WERI-Rb-1 (cell line): ENCODE measurements around the gene TAAR9.
"Not testable (repeated sequence)": the region's sequence is repeated elsewhere in the genome, so short reads cannot be mapped to it uniquely, and the experiment has no call there.

Experiments used
- DNase-seq: peaks from one replicate; pipeline ENCODE4 v3.0.0-alpha.2; 2020
- H3K27ac ChIP-seq: fragments of 250-450 bp; sonication (Bioruptor Pico); 2 replicates; pipeline ENCODE4 v1.5.1; 2020; ENCODE audit warnings: mild to moderate bottlenecking, moderate library complexity
- H3K27me3 ChIP-seq: fragments of 250-450 bp; sonication (Bioruptor Pico); 2 replicates; pipeline ENCODE4 v1.5.1; 2021; ENCODE audit warnings: mild to moderate bottlenecking, low read depth, moderate library complexity; ENCODE audit not compliant: insufficient read depth, severe bottlenecking
- H3K36me3 ChIP-seq: fragments of 250-450 bp; sonication (Bioruptor Pico); 2 replicates; pipeline ENCODE4 v1.5.1; 2020; ENCODE audit warnings: mild to moderate bottlenecking, moderate library complexity
- H3K4me3 ChIP-seq: 2 replicates; pipeline ENCODE4 v1.5.1; 2011; ENCODE audit warnings: low read depth, mild to moderate bottlenecking, control low read depth, low read length
- H3K9me3 ChIP-seq: fragments of 250-450 bp; sonication (Bioruptor Pico); 2 replicates; pipeline ENCODE4 v1.5.1; 2021; ENCODE audit warnings: mild to moderate bottlenecking, moderate library complexity; ENCODE audit not compliant: severe bottlenecking
- CTCF ChIP-seq: IDR thresholded peaks from 2 replicates; pipeline ENCODE4 v1.5.1; 2011; ENCODE audit warnings: low read depth, mild to moderate bottlenecking, control low read depth, inconsistent platforms, low read length

Gene TAAR9

GRCh38 chr6:132524646-132525045, 13.4 kb upstream of the TAAR9 start:
- TF ChIP-seq CTCF, result no peak
- Histone ChIP-seq H3K27ac (no peak overlapping the region), H3K4me3 (no peak overlapping the region), H3K27me3 (peaks cover 92% of the 10 kb centered on the region), H3K9me3 (no peaks in the 10 kb centered on the region), H3K36me3 (no peaks in the 10 kb centered on the region)
- DNase-seq, result no peak

GRCh38 chr6:132525866-132526265, 12.2 kb upstream of the TAAR9 start:
- DNase-seq, result no peak
- no peak overlapping the region for H3K27ac ChIP-seq
- TF ChIP-seq CTCF, result no peak
- H3K4me3 ChIP-seq, result no peak overlapping the region
- H3K27me3 ChIP-seq, result peaks cover 82% of the 10 kb centered on the region
- no peaks in the 10 kb centered on the region for H3K9me3 ChIP-seq
- H3K36me3 ChIP-seq, result no peaks in the 10 kb centered on the region

- Histone ChIP-seq H3K27ac (no peak overlapping the region), H3K36me3 (no peaks in the 10 kb centered on the region), H3K27me3 (peaks cover 80% of the 10 kb centered on the region), H3K4me3 (no peak overlapping the region), H3K9me3 (no peaks in the 10 kb centered on the region)
- TF ChIP-seq CTCF, result no peak
- no peak for DNase-seq
Observed at GRCh38 chr6:132526461-132526860, 11.6 kb upstream of the TAAR9 start.

- Histone ChIP-seq H3K27ac (no peak overlapping the region), H3K4me3 (no peak overlapping the region), H3K9me3 (no peaks in the 10 kb centered on the region), H3K36me3 (no peaks in the 10 kb centered on the region), H3K27me3 (peaks cover 79% of the 10 kb centered on the region)
- TF ChIP-seq CTCF, result no peak
- no peak for DNase-seq
Observed at GRCh38 chr6:132527791-132528190, 10.3 kb upstream of the TAAR9 start.

- DNase-seq, result peak; percentile 58
- Histone ChIP-seq H3K27ac (no peak overlapping the region), H3K27me3 (peaks cover 61% of the 10 kb centered on the region), H3K36me3 (no peaks in the 10 kb centered on the region), H3K4me3 (no peak overlapping the region), H3K9me3 (no peaks in the 10 kb centered on the region)
- peak; percentile 25; the same call in 1 of the 2 replicates for TF ChIP-seq CTCF
Observed at GRCh38 chr6:132530293-132530974, 7.6 kb upstream of the TAAR9 start.

GRCh38 chr6:132534546-132534945, 3.5 kb upstream of the TAAR9 start:
- not testable (repeated sequence) for H3K27ac ChIP-seq, H3K4me3 ChIP-seq, H3K36me3 ChIP-seq, DNase-seq, H3K9me3 ChIP-seq
- H3K27me3 ChIP-seq, result peaks cover 60% of the 10 kb centered on the region
